HG03565 (cell line): ENCODE measurements around the gene ZNF212.
A peak's percentile ranks its signal among the peaks of the same experiment; 100 is the strongest.

Experiments used
- ATAC-seq: cut with Tn5 transposase; IDR thresholded peaks from one replicate; pipeline ENCODE4 v1.9.1; 2021; ENCODE audit warnings: mild to moderate bottlenecking, moderate library complexity; ENCODE audit not compliant: unreplicated experiment

ZNF212 gene

DNA sequence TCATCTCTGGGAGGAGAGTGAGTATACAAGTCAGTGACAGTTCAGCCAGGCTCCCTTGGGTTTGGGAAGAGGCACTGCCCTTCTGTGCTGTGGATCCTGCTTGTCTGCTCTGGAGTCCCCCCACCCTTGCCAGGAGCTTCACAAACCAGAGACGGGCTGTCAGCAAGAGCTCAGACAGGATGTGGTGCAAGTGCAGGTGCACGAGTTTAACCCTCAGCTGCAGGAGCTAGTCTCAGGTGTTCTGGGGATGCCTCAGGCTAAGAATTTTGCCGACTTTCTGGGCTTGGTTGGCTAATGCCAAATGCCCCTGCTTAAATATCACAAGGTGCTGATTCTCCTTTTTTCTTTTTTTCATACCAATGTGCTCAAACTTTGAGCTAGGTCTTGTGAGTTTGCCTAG lies 44.9 kb downstream of the ZNF212 start:
- no peak for ATAC-seq

DNA sequence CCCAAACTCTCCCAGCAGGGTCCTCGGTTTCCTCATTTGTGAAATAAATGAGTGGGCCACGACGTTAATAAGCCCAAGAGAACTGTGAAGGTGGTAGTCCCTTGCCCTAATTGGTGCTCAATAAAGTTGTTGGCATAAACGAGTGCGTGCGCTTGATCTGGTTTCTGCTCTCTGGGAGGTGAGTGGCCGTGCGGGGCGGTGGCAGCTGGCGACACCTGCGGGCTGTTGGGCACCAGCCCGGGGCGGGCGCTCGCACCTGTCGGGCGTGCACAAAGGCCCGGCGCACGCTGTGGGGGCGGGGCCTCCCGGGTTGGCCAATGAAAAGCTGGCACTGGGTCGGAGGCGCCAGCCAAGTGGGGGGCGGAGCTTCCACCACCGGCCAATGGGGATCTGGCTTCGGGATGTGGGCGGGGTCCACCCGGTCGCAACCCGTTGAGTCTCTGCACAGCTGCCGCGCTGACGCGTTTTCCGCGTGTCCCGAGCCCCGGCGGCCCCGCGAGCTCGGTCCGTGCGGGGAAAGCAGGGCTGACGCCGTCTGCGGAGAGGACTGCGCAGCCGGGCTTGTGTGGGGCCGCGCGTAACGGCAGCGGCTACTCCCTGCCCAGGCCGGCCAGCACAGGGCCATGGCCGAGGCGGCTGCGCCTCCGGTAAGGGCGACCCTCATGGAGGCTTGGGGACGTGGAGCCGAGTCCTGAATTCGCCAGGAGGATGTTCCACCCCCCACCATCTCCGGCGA lies 45.6 kb downstream of the ZNF212 start:
- peak; percentile 96 for ATAC-seq

DNA sequence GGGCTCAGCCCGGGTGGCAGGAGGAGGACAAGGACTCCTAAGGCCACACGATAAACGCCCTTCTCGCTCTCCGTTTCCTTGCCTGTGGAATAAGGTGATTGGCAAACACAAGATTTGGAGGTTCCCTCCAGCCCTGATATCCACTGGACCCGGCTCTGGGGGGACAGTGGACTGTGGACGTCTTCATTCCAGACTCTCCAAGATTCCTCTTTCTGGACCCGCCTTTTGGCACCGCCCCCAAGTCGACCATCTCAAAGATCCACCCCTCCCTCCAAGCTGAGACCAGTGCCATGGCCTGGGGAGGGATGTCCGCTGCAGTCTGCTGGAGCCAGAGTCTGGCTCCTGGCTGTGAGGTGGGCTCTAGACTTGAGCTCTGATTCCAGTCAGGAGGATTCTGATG lies 46.2 kb downstream of the ZNF212 start:
- ATAC-seq: no peak

DNA sequence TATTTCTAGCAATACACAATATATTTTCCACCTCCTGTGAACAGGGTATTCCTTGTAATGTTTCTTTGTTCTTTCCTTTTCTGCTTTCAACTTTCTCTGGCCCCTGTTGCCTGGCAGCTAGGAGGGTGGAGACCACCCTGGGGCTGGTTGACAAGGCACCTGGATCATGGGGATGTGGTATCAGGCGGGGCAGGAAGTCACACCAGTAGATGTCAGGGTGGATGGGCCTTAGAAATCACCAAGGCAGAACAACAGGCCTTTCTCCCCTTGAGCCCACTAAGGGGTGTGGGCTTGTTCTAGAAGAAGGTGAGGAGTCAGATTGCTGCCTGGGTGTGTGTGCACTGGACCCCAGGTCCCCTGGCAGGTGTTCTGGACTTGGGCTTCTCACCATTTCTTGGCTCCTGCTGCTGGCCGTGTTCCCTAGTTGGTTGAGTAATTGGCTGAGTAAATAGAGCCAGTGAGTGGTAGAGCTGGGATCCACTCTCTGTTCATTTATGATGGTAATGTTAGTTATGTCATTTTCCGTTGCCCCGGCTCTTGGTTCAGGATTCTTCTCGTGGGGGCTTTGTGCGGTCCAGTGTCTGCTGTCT lies 47.5 kb downstream of the ZNF212 start:
- no peak for ATAC-seq

DNA sequence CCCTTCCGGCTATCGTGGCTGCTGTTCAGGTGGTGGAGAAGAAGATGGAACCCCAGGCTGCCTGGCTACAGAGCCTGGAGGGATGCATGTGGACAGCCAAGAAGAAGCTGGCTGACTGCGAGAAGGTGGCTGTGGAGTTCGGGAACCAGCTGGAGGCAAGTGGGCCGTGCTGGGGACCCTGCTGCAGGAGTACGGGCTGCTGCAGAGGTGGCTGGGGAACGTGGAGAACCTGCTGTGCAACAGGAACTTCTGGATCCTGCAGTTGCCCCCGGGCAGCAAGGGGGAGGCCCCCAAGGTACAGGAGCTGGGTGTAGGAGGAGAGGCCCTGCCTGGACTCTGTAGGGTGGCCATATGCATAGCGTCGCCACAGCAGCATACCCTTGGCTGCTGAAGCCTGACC lies 48.2 kb downstream of the ZNF212 start:
- ATAC-seq: no peak

DNA sequence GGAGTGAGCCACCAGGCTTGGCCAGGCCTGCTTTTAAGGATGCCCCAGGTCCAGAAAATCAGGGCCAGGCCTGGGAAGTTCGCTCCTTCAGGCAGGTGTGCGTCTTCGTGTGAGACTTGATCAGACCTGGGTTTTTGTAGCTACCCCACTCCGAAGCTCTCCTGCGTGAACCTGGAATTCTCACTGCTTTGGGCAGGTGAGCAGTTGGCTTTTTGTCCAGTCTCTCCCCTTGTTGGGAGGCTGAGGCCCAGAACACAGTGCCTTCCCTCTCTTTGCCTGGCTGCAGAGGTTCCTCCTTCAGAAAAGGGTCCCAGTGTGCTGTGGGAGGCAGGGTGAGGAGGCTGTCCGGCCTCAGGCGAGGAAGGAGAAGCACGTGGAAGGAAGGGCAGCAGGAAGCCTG lies 49.8 kb downstream of the ZNF212 start:
- ATAC-seq: no peak

DNA sequence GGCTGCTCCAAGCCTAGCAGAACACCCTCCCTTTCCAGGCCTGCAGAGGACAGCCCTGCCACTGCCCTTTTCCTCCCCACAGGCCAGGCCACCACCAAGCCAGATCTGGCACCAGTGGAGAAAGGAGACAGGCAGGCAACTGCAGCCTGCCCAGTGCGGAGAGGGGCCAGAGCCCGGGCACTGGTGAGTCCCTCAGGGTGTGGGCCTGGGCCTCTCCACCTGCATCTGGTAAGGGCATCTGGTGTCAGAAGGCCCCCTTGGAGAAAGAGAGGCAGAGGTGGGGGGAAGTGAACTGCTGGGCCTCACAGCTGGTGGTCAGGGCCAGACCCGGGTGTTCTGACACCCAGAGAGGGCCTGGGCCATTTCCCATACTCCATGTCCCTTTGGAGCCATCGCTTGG lies 50.4 kb downstream of the ZNF212 start:
- no peak for ATAC-seq

DNA sequence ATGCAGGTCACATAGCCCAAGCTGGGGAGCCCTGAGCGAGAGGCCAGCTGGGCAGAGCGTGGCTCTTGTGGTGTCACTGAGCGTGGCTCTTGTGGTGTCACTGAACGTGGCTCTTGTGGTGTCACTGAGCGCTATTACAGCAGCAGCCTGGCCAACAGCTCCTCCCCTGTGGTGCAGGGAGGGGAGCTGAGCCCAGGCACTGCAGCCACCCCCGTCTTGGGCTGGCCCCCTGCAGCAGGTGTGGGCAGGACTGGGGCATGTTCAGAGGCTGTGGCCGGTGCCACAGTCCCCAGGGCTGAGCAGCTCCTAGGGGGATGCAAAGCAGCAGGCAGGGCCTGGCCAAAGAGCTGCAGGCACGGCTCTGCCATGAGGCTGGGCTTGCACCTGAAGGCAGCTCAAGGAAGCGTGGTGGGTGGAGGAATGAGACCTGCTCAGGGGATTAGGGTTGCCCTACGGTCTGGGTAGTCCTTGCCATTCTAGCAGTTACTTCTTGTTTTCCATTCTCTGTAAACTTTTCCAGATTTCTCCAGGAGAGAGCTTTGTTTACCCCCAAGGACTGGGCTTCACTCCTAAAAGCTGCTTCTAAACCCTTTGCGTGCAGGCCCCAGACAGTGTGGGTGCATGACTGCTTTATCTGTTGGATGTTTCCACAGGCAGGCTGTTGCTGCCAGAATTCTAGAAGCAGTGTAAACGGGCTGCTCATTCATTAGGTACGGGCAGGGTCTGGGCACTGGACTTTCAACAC lies 51.8 kb downstream of the ZNF212 start:
- ATAC-seq: no peak

DNA sequence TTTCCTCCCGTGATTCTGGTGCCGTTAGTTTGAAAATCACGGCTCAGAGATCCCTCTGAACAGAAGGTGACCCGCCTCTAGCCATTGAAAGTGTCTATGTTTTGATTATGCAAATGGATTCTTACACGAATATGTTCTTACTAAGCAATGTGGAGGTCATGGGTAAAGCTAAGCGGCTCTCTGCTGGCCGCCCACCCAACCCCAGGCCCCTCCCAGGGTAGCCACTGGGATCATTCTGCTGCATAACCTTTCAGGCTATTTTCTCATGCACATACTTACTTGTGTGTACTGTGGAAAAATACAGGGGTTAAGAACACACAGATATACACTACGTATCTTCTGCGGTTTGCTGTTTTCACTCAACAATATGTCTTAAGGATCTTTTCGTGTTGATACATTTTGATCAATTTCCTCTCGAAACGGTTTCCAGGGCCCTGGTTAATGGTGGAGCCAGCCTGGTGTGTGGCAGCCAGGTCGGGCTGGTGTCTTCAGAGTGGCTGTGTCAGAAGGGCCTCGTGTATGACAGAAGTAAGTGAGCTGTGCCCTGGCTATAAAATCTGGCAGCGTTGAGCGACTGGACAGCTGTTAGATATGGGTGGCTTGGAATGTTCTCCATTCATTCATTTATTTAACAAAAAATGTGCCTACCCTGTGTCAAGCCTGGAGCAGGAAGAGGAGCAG lies 52.5 kb downstream of the ZNF212 start:
- no peak for ATAC-seq

DNA sequence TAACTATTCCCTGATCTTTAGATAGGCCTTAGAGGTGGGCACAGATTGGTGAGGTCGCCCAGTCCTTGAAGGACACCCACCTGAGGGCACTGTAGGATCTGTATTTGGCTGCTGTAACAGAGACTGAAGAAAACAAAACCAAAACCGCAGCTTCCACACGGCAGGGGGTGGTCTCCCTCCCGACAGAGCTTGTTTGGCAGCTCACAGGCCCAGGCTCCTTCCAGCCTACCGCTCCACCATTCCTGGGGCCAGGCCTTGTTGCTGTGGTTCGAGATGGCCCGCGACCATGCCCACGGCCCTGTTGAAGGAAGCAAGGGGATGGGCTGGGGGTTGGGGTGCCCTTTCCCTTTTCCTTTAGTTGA lies 53.0 kb downstream of the ZNF212 start:
- ATAC-seq: no peak

DNA sequence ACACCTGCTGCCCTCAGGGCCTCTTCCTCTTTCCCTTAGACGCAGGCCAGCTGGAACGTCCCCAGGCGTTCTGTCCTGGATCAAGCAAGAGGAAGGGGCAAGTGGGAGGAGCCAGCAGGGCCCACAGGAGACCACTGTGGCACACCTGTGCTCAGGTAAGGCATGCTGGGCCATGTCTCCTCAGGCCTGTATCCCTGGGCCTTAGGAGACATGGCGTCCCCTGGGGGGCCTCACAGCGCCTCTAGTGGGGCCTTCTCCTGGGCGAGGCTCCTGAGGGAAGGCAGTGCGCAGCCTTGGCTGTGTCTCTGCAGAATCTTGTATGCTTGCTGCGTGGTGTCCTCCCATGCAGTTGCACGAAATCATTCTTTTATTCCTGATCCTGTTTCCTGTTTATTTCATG lies 53.9 kb downstream of the ZNF212 start:
- no peak for ATAC-seq

DNA sequence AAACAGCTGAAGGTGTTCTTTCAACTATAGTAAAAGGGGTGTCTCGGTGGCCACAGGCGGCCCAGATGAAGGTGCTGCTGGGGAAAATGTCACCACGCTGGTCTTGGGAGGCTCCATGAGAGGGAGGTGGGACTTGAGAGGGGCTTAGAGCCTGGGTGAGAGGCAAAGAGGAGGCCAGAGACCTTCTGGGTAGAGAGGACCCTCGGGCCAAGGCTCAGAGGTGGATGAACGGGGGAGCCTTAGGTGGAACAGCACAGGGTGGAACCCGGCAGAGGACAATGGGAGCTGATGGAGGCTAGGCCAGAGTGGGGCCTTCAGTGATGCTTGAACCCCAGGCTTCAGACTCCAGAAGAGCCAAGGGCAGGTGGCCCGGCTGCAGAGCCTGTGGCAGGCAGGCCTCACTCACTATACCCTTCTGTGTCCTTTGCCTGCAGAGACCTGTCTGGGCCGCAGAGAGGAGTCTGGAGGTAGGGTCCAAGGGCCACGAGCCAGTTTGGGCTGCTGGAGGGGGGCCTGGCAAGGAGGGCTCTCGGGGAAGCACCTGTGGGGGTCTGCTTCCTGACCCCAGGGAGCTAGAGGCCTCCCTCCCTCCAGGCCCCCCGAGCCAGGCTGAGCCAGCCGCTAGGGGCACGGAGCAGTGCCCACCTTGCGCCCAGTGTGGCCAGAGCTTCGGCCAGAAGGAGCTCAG lies 54.6 kb downstream of the ZNF212 start:
- ATAC-seq: no peak

DNA sequence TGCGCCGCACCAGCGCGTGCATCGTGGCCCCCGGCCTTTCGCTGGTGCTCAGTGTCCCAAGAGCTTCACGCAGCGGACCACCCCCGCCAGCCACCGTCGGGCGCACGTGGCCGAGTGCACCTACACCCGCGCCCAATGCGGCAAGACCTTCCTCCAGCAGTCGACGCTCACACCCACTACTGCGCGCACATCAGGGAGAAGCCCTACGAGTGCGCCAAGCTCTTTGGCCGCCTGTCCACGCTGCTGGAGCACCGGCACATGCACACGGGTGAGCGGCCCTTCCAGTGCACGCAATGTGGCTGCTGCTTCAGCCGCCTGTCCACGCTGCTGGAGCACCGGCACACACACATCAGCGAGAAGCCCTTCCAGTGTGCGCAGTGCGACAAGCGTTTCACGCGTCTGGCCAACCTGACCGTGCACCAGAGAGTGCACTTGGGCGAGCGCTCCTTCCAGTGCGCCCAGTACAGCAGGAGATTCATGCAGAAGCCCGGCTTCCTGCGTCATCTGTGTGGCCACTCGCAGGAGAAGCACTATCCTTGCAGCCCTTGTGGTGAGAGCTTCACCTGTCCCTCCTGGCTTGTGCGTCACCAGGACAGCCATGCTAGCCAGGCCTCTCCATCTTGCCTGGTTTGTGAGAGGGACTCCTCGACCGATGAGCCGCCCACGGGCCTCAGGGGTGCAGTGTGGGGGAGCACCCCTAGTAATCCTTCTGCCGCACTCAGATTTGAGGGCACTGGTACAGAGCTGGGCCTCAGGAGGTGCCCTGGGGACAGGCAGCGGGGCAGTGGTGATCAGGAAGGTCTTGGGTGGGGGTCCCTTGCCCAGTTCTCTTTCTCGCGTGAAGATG lies 55.4 kb downstream of the ZNF212 start:
- no peak for ATAC-seq

DNA sequence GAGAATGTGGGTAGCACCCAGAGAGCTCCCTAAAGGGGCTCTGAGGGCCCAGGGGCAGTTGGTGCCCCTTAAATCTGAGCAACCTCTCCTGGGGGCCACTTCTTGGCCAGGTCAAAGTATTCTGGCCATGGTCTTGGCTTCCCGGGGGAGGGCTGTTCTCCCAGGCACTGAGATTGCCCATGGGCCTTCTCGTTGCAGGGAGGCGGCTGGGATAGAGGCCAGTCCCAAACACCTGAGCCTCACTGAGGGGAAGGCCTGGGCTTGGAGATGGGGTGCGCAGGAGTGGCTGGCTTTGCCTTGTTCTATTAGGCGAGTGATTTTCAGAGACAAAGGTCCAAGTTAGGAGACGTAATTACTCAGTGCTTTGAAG lies 56.0 kb downstream of the ZNF212 start:
- ATAC-seq: no peak

DNA sequence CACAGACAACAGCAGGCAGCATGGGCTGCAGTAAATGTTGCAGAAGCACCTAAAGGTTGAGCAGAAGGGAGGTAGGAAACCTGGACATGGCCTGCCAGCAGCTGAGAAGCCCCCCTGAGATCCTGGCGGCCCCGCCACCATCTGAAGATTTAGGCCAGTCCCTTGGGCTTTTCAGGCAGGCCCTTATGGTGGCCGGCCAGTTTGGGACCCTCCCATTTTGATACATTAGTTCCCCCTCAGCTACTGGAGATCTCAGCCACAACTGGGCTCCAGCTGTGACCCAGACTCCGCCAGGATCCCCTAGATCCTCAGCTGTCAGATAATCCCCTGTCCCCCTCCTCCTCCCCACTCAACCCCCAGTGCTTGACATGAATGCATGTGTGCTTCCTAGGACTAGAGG lies 56.9 kb downstream of the ZNF212 start:
- no peak for ATAC-seq

DNA sequence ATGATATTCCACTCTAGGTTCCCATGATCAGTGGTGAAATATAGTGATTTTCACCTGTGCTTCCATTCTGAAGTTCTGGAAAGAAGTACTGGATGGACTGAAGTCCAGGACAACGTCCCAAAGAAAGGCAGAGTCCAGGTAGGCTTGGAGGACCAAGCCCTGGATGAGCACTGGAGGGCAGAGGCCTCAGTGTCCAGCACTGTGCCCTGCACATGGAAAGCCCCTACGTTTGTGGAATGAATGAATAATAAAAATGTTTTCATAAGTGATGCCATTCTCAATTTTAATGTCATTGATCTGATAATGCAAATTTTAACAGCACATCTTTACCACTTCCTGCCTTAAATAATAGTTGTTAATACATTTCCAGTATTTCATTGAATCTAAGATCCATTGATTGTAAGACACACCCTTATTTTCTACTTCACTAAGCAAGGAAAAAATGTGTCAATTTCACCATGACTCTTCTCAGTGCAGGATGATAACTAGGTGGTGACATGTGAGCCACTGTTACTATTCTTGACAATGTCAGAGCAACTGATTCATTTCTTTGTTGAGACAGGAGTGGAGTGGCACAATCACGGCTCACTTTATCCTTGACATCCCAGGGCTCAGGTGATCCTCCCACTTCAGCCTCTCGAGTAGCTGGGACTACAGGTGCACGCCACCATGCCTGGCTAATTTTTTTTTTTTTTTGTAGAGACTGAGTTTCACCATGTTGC lies 57.7 kb downstream of the ZNF212 start:
- ATAC-seq: no peak

DNA sequence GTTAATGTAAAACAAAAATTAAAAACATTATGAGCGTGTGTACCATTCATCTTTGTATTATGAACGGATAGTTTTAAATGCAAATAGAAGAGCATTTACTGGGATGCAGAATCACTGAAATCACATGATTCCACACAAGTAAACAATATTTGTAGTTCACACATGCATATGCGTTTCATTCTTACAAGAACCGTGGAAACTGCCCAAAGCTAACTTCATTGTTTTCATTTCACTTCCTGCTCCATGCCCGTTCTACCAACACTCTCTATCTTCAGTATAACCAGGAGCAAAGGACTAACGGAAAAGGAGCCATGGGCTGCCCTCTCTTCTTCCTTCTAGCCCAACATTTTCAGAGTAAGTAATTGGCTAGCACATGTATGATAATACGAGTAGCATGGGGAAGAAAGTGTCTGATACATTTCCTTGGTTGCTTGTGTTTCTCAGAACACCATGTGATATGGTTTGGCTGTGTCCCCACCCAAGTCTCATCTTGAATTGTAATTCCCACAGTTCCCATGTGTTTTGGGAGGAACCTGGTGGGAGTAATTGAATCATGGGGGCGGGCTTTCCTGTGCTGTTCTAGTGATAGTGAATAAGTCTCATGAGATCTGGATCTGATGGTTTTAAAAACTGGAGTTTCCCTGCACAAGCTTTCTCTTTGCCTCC lies 61.3 kb downstream of the ZNF212 start:
- no peak for ATAC-seq

DNA sequence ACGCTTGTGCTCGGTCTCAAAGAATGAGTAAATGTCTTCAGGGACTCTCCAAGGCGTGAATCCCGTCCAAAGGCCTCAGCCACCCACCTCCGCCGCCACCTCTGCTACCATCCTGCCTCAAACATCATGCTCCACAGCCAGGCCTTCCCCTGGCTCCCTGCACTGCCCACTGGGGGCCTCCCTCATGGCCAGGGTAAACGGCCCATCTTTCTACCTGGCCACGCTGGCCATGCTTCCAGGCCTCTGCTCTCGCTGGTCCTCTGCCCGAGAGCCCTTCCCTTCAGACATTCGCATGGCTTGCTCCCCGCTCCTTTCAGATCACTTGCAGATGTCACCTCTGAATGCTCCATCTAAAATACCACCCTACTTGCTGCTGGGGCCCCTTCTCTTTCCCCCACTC lies 62.8 kb downstream of the ZNF212 start:
- no peak for ATAC-seq

DNA sequence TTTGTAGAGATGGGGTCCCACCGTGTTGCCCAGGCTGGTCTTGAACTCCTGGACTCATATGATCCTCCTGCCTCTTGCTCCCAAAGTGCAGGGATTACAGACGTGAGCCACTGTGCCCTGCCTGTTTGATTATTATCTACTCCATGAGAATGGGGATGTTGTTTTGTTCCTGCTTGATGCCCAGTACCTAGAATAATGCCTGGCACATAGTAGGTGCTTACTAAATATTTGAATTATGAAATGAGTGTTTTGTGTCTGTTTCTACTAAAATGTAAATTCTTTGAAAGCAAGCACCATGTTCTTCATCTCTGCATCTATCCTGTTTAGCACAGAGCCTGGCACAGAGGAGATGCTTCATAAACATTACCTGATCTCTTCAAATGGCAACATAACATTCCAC lies 63.4 kb downstream of the ZNF212 start:
- ATAC-seq: no peak
